Motor neuron (in vitro differentiated cells): ENCODE results near the gene MYO1E. TPM values are rescaled to one million over a fixed set of nuclear protein-coding genes. Genes with fewer than 3 reads are reported as not detected.
"Not testable (repeated sequence)": the region's sequence is repeated elsewhere in the genome, so short reads cannot be mapped to it uniquely, and the experiment has no call there.

Source experiments
- ATAC-seq, 8 experiments: fragments of 200-7000 bp; cut with Tn5 transposase; replicated peaks in 6 of 8; 2 replicates each; pipeline ENCODE4 v1.8.0; 2021; ENCODE audit warnings: mild to moderate bottlenecking in 8 of 8, moderate library complexity in 8 of 8
- H3K27ac ChIP-seq, 2 donors: fragments of 250-450 bp; sonication (Bioruptor Pico); 2 replicates each; pipeline ENCODE4 v1.9.0; 2021; ENCODE audit warnings: antibody characterized with exemption in 2 of 2, mild to moderate bottlenecking in 2 of 2, moderate library complexity in 1 of 2
- H3K4me1 ChIP-seq, 2 donors: fragments of 250-450 bp; sonication (Bioruptor Pico); replicated peaks in 1 of 2; 2 replicates each; pipeline ENCODE4 v1.6.1; 2021; ENCODE audit warnings: antibody characterized with exemption in 2 of 2, mild to moderate bottlenecking in 2 of 2, moderate library complexity in 1 of 2
- H3K4me3 ChIP-seq, 5 donors: fragments of 250-450 bp; sonication (Bioruptor Pico); 2 replicates each; pipeline ENCODE4 v1.9.0; 2021; ENCODE audit warnings: antibody characterized with exemption in 5 of 5, mild to moderate bottlenecking in 5 of 5, moderate library complexity in 4 of 5
- WGBS, 10 experiments: fragments of 450-650 bp; shearing (Covaris generic); methylation state at CpG; one replicate each; pipeline ENCODE4 v1.0.0; 2022; 5-methylcytosine and 5-hydroxymethylcytosine counted together
- in situ Hi-C, 9 experiments: fragments of 400-800 bp; cut with MboI; loops; one replicate each; pipeline ENCODE4 v1.15.0; 2021; ENCODE audit warnings: low sequenced_read_pairs in 9 of 9, low pct_unique_long_range_greater_than_20kb in 2 of 9; ENCODE audit not compliant: unreplicated experiment in 9 of 9
- total RNA-seq, 8 experiments: library from RNA; unstranded; fragments of 300-600 nt; gene quantifications; 2 replicates each; pipeline versions ENCODE4 v1.2.3 to v1.2.4, GENCODE V29; 2022

The MYO1E gene
- 10 to 100 TPM in 3 of 8 experiments, 1 to 10 TPM in 5; 4.0 to 71.1 (median 6.9) TPM for total RNA-seq

DNA sequence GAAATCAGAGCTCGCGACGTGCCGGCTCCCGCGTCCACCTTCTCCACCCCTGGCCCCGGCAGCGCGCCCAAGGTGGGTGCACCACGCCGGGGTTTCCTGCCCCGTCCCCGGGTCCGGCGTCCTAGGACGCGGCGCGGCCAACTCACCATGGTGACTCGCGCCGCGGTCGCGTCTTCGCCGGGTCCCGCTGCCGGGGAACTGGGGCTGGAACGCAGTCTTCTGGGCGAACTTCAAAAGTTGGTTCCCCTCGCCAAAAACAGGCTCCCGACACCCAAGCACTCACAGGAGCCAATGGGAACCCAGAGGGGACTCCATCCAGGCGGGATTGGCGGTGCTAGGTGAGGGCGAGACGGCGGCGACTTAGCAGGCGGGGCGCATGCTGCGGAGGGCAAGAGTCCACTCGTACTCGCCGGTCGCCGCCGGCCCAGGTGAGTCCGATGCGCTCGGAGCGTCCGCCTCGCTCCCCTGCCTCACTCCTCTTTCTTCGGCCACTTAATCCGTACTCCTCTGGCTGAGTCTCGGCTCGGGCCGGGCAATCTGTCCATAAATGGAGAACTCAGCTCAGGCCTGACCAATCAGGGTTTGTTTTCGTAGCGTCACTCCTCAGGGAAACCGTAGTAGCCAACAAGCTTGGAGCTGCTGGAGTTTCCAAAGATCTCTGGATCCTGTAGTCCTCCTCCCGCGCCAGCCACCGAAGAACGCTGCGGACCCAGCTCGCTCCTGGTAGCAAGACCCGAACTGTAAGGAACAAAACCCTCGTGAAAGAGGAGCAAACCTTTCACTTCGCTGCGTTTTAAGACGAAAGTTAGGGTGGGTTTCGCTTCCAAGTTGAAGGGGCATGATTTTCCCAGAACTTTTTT, at the start of gene MYO1E:
Gene MYO1E, minus strand, starts transcription at position 520 of the 860 bp plus-strand sequence. Its CDS starts 371 bp downstream, at position 149.
- Histone ChIP-seq H3K4me1 (peaks cover 0 to 4% of the 10 kb centered on the region in 2 donors), H3K4me3 (peak within 1 kb of the TSS; percentile 48 to 86 (median 66)), H3K27ac (peak within 1 kb of the TSS in 1 of 2 donors; percentile 69)
- peak; percentile 88 to 97 (median 94) for ATAC-seq
- WGBS, 10 experiments, result 0 to 3% (median 0%) methylated on average over 1 to 30 of the region's 74 CpGs
- in situ Hi-C loops, result no loop called here

GRCh38 chr15:59420986-59421618, 48.4 kb upstream of the MYO1E start:
- 0 to 61% (median 20%) methylated on average over 2 to 9 of the region's 16 CpGs; no CpG with 5 or more reads in 2 of the 10 experiments for WGBS, 10 experiments
- no peak overlapping the region for H3K4me3 ChIP-seq
- in situ Hi-C loops, result no loop called here
- H3K27ac ChIP-seq, result no peak overlapping the region
- ATAC-seq, result peak in 3 of 8 experiments; percentile 27 to 63 (median 50)
- H3K4me1 ChIP-seq, result no peaks in the 10 kb centered on the region

GRCh38 chr15:59420108-59420507, 47.4 kb upstream of the MYO1E start:
- WGBS, 10 experiments, result 50 to 100% (median 69%) methylated on average over 1 to 3 of the region's 3 CpGs; no CpG with 5 or more reads in 2 of the 10 experiments
- no peak overlapping the region for H3K4me3 ChIP-seq
- H3K4me1 ChIP-seq, result no peaks in the 10 kb centered on the region
- H3K27ac ChIP-seq, result no peak overlapping the region
- in situ Hi-C loops, result no loop called here
- no peak for ATAC-seq

GRCh38 chr15:59419170-59419569, 46.5 kb upstream of the MYO1E start:
- H3K27ac ChIP-seq, result no peak overlapping the region
- in situ Hi-C loops, result no loop called here

GRCh38 chr15:59416816-59417215, 44.1 kb upstream of the MYO1E start:
- 28 to 100% (median 57%) methylated on average over 1 to 4 of the region's 4 CpGs; no CpG with 5 or more reads in 5 of the 10 experiments for WGBS, 10 experiments
- H3K4me1 ChIP-seq, result no peaks in the 10 kb centered on the region
- ATAC-seq, result no peak

More at GRCh38 chr15:59419170-59419569, 46.5 kb upstream of the MYO1E start:
- WGBS, 10 experiments, result 0 to 88% (median 62%) methylated on average over 1 of the region's 1 CpG; no CpG with 5 or more reads in 2 of the 10 experiments
- no peaks in the 10 kb centered on the region for H3K4me1 ChIP-seq
- H3K4me3 ChIP-seq, result no peak overlapping the region
- ATAC-seq, result no peak

DNA sequence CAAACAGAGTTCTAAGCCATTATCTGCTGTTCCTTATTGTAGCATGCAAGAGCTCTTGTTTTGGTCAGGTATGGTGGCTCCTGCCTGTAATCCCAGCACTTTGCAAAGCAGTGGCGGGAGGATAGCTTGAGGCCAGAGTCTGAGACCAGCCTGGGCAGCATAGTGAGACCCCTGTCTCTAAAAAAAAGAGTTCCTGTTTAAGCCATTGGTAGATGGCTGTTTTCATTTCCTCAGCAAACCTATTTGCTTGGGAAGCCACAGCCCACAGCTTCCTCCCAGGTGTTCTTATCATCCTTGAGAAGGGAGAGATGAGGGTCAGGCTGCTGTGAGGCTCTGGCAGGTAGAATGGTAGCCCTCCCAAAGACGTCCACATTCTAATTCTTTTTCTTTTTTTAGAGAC, 40.9 kb upstream of the MYO1E start:
- 0 to 100% (median 48%) methylated on average over 1 to 2 of the region's 2 CpGs; no CpG with 5 or more reads in 5 of the 10 experiments for WGBS, 10 experiments
- H3K4me3 ChIP-seq, result no peak overlapping the region
- ATAC-seq, result no peak
- H3K4me1 ChIP-seq, result no peaks in the 10 kb centered on the region
- in situ Hi-C loops, result no loop called here
- H3K27ac ChIP-seq, result no peak overlapping the region

More at GRCh38 chr15:59416816-59417215, 44.1 kb upstream of the MYO1E start:
- in situ Hi-C loops, result no loop called here
- Histone ChIP-seq H3K27ac (no peak overlapping the region), H3K4me3 (no peak overlapping the region)

GRCh38 chr15:59410391-59410896, 37.8 kb upstream of the MYO1E start:
- Histone ChIP-seq H3K4me3 (no peak overlapping the region), H3K27ac (no peak overlapping the region), H3K4me1 (no peaks in the 10 kb centered on the region)
- no peak for ATAC-seq
- WGBS, 10 experiments, result 0 to 60% (median 33%) methylated on average over 1 to 2 of the region's 2 CpGs; no CpG with 5 or more reads in 2 of the 10 experiments
- in situ Hi-C loops, result no loop called here

GRCh38 chr15:59407946-59408345, 35.3 kb upstream of the MYO1E start:
- no peak overlapping the region for H3K27ac ChIP-seq
- no peak for ATAC-seq
- WGBS, 10 experiments, result 62 to 100% (median 87%) methylated on average over 1 to 5 of the region's 5 CpGs; no CpG with 5 or more reads in 3 of the 10 experiments
- in situ Hi-C loops, result no loop called here
- H3K4me1 ChIP-seq, result no peaks in the 10 kb centered on the region
- H3K4me3 ChIP-seq, result no peak overlapping the region

GRCh38 chr15:59406446-59406845, 33.8 kb upstream of the MYO1E start:
- in situ Hi-C loops, result no loop called here
- peaks cover 0 to under 1% of the 10 kb centered on the region in 2 donors for H3K4me1 ChIP-seq
- WGBS, 10 experiments, result 54 to 100% (median 80%) methylated on average over 1 to 3 of the region's 3 CpGs; no CpG with 5 or more reads in 3 of the 10 experiments
- H3K4me3 ChIP-seq, result no peak overlapping the region
- H3K27ac ChIP-seq, result no peak overlapping the region
- ATAC-seq, result no peak

- no peak overlapping the region for H3K27ac ChIP-seq
- H3K4me1 ChIP-seq, result peaks cover 0 to 4% of the 10 kb centered on the region in 2 donors
- WGBS, 10 experiments, result 0 to 100% (median 70%) methylated on average over 1 to 5 of the region's 7 CpGs; no CpG with 5 or more reads in 3 of the 10 experiments
- no peak for ATAC-seq
- in situ Hi-C loops, result no loop called here
- H3K4me3 ChIP-seq, result no peak overlapping the region
Observed at GRCh38 chr15:59405079-59405478, 32.4 kb upstream of the MYO1E start.

- ATAC-seq, result peak in 2 of 8 experiments; percentile 46 to 95
- peaks cover 0 to 4% of the 10 kb centered on the region in 2 donors for H3K4me1 ChIP-seq
- no peak overlapping the region for H3K27ac ChIP-seq
- in situ Hi-C loops, result no loop called here
- no peak overlapping the region for H3K4me3 ChIP-seq
- WGBS, 10 experiments, result 30 to 74% (median 53%) methylated on average over 3 to 15 of the region's 15 CpGs
Observed at GRCh38 chr15:59401824-59402569, 29.3 kb upstream of the MYO1E start.

DNA sequence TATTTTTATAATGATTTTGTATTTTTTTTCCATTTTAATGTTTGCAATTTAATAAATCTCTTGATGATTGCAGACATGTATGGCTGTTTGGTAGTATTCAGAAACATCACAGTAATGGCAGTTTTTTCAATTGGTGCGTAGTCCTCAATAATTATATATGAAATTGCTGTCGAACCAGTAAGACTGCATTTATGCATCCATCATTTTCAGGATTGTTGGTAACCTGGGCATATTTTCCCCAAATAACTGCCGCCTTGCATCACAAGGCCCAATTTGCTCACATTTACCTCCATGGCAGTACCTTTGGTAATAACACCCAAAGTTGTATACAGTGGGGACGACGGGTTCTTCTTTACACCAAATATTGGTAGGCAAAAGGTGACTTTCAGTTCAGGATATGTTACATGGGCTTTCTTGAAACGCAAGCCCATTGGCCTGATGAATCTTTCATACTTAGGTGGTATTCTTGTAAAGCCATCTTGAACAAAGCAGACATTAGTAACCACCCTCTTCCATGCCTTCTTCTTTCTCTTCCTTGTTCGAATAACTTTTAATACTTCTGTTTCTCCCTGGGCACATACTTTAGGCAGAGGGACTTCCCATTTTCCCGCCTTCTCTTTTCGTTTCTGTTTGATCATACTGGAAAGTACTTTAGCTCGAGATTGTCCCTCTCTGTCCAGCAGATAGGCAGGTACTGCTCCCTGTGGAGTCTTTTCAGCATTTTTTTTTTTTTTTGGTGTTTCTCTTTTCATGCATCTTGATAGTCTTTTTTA, 28.6 kb upstream of the MYO1E start:
- in situ Hi-C loops, H3K4me1 ChIP-seq, H3K4me3 ChIP-seq, ATAC-seq, H3K27ac ChIP-seq: not testable (repeated sequence)
- WGBS, 10 experiments, result 77 to 88% (median 84%) methylated on average over 3 to 10 of the region's 10 CpGs
